ENCODE data around the gene NGDN.
A peak's percentile ranks its signal among the peaks of the same experiment; 100 is the strongest.
"Not testable (repeated sequence)": the region's sequence is repeated elsewhere in the genome, so short reads cannot be mapped to it uniquely, and the experiment has no call there.

Gene NGDN

GRCh38 chr14:23438101-23438971, 31.2 kb upstream of the NGDN start:
- DNase-seq, result no peak

DNA sequence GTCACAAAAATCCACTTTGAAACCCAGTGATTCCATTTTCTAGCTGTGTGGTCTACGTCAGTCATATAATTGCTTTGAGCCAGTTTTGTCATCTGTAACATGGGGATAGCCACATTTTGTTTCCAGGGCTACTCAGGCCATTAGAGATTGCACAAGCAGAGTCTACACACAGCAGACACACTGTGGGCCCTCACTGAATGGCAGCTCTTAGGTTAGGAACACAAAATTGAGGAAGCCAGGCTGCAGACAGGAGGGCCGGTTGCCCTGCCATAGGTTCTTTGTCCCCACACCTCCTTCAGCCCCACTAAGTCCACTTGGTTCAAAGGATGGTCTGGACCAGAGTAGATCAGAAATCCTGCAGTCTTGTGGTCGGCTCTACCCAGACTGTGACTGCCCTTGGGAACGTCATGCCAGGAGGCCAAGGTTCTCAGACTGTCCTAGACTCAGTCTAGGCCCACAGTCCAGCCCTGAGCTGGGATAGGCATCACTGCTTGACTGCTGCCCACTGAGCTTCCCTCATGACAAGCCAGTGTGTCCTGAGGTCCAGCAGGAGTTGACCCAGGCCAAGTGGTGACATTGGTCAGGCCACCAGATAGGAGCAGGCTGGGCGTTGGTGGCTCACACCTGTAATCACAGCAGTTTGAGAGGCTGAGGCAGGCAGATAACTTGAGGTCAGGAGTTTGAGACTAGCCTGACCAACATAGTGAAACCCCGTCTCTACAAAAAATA, 30.2 kb upstream of the NGDN start:
- DNase-seq, result no peak

- no peak for DNase-seq
These were observed 28.4 kb upstream of the NGDN start for GRCh38 chr14:23441076-23441475.

DNA sequence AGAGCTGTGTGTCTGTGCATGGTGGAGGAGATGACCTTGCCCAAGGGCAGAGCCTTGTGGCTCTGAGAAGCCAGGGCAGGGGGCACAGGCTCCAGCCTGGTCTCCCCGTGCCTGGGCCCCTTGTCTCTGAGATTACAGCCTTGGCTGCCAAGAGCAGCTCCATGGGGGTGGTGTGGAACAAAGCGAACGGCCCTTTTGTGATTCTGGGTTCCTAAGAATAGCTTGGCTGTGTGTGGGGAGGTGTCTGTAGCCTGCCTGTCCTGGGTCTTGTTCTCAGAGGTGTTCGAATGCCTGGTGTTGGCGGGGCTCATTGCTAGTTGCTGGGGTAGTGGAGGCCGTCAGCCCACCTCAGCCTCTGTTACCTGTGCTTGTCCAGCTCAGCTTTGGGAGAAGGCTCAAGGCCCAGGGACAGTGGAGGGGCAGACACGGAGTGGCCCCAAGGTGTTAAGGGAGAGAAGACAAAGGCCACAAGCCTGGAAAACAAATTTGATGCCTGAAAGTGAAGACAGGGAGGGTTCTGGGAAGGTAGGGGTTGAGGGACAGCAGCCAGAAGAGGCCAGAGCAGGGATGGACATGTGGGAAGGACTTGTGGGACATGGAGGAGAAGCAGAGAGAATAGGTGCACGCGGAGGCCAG, 26.7 kb upstream of the NGDN start:
- no peak for DNase-seq

- no peak for DNase-seq
These were observed 26.1 kb upstream of the NGDN start for GRCh38 chr14:23443411-23443812.

DNA sequence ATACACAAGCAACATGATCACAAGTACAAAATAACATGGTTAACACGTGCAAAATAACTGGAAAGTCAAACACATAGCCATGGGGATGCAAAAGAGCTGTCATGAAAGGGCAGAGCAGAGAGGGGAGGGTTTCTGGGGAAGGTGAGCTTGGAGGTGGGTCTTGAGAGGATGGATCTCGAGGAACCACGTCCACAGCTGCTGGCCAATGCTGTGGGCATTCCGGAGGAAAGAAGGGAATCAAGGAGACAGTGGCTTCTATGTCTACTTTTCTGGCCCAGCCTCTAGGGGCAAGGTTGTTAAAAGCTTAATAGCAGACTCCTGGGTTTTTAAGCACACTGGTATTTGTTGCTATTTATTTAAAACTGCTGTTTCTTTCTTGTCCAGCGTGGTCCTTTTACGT, 25.6 kb upstream of the NGDN start:
- DNase-seq, result no peak

GRCh38 chr14:23444314-23444713, 25.2 kb upstream of the NGDN start:
- no peak for DNase-seq

GRCh38 chr14:23445773-23446172, 23.7 kb upstream of the NGDN start:
- DNase-seq, result no peak

GRCh38 chr14:23446291-23446851, 23.1 kb upstream of the NGDN start:
- DNase-seq, result peak in 2 of 56 donors; percentile 16 to 17

- no peak for DNase-seq
These were observed 21.8 kb upstream of the NGDN start for GRCh38 chr14:23447361-23448350.

GRCh38 chr14:23449314-23449713, 20.2 kb upstream of the NGDN start:
- DNase-seq, result no peak

DNA sequence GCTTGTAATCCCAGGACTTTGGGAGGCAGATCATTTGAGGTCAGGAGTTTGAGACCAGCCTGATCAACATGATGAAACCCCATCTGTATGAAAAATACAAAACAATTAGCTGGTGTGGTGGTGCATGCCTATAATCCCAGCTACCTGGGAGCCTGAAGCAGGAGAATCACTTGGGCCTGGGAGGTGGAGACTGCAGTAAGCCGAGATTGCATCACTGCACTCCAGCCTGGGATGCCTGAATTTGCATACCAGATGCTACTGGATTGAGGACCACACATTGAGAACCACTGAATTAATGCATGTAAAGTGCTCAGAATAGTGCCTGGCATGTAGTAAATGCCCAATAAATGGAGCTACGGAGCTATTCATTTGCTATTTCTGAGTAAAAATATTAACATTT, 19.1 kb upstream of the NGDN start:
- no peak for DNase-seq

- no peak for DNase-seq
These were observed 17.3 kb upstream of the NGDN start for GRCh38 chr14:23452237-23452636.

GRCh38 chr14:23454445-23454856, 15.1 kb upstream of the NGDN start:
- no peak for DNase-seq

DNA sequence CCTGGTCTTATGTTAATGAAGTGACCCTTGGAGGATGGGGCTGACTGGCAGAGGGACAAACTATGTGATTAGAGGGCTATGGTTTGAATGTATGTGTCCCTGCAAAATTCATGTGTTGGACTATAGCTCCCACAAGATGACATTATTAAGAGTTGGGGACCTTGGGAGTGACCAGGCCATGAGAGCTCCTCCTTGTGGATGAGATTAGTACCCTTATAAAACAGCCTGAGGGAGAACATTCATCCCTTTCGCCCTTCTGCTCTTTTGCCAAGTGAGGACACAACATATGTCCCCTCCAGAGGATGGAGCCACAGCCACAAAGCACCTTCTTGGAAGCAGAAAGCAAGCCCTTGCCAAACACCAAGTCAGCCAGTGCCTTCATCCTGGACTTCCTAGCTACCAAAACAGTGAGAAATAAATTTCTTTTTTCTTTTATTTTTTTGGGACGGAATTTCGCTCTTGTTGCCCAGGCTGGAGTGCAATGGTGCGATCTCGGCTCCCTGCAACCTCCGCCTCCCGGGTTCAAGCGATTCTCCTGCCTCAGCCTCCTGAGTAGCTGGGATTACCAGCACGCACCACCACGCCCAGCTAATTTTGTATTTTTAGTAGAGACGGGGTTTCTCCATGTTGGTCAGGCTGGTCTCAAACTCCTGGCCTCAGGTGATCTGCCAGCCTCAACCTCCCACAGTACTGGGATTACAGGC, 12.5 kb upstream of the NGDN start:
- not testable (repeated sequence) for DNase-seq

DNA sequence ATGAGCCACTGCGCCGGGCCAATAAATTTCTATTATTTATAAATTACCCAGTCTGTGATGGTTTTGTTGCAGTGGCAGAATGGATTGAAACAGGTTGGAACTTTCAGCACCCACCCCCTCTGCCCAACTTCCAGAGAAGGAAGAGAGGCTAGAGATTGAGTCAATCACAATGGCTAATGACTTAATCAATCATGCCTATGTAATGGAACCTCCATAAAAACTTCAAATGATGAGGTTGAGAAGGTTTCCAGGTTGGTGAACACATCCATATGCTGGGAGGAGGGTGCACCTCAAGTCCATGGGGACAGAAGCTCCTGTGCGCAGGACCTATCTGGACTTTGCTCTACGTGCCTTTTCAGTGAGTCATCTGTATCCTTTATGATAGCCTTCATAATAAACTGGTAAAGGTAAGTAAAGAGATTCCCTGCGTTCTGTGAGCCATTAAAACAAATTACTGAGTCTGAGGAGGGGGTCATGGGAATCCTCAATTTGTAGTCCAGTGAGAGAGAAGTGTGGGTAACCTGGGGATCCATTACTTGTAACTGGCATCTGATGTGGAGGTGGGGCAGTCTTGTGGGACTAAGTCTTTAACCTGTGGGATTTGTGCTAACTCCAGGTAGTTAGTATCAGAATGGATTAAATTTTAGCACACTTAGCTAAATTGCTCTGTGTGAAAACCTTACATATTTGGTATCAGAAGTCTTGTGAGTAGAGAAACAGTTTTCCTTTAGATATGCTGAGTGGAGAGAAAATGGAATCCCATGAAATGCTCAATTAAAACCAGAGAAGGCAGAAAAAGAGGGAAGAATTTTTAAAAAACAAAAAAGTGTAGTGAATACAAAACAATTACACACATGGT, 11.7 kb upstream of the NGDN start:
- DNase-seq, result no peak

- no peak for DNase-seq
These were observed 8.5 kb upstream of the NGDN start for GRCh38 chr14:23460960-23461359.

DNA sequence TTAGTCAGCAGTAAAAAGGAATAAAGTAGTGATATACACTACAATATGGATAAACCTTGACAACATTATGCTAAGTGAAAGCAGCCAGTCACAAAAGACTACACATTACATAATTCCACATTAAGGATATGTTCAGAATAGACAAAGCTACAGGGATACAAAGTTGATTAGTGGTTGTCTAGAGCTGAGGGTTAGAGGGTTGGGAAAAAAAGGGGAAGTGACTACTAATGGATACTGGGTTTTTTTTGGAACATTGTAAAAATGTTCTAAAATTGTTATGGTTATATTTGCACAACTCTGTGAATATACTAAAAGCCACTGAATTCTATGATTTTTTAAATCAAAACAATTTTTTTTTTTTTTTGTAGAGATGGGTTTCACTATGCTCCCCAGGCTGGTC, 4.8 kb upstream of the NGDN start:
- DNase-seq, result no peak

DNA sequence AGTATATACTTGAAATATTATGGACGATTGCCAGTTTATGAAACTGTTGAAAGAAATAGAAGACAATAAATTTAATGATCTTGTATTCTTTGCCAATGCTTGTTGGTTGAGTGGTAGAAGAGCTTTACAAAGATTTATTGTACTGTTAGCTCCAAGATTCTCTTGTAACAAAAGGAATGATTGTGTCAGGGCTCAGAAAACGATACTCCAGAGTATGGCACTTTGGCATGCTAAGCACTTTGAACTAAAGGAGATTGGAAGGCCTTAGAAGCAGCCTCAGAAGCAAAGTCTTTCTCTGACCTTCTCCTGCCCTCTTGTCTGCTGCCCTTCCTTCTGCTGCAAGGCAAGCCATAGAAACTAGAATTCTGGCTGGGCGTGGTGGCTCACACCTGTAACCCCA, 4.2 kb upstream of the NGDN start:
- no peak for DNase-seq
